ENCODE measurements around the gene SH3GL1.

DNA sequence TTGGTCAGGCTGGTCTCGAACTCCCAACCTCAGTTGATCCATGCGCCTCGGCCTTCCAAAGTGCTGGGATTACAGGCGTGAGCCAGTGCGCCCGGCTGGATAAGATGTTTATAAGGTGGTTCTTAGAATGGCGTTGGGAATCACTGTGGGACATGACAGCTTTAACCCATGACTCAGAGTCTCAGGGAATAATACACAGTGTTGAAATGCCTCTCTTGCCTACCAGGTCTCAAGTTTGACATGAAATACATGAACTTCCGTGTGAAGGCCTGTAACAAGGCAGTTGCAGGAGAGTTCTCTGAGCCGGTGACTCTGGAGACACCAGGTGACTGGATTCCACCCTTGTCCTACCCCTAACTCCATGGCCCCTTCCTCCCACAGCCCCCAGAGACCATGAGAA lies 83.4 kb downstream of the SH3GL1 start:
- TF ChIP-seq, protein P1, sequence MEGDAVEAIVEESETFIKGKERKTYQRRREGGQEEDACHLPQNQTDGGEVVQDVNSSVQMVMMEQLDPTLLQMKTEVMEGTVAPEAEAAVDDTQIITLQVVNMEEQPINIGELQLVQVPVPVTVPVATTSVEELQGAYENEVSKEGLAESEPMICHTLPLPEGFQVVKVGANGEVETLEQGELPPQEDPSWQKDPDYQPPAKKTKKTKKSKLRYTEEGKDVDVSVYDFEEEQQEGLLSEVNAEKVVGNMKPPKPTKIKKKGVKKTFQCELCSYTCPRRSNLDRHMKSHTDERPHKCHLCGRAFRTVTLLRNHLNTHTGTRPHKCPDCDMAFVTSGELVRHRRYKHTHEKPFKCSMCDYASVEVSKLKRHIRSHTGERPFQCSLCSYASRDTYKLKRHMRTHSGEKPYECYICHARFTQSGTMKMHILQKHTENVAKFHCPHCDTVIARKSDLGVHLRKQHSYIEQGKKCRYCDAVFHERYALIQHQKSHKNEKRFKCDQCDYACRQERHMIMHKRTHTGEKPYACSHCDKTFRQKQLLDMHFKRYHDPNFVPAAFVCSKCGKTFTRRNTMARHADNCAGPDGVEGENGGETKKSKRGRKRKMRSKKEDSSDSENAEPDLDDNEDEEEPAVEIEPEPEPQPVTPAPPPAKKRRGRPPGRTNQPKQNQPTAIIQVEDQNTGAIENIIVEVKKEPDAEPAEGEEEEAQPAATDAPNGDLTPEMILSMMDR (IDR thresholded peaks at IDR 0.05 in 8 of 11, conservative IDR thresholded peaks at IDR 0.05 in 3 of 11) = no peak
- no peak for TF ChIP-seq POLR2A (IDR thresholded peaks at IDR 0.05)
- TF ChIP-seq POLR2AphosphoS5 (IDR thresholded peaks at IDR 0.05) = no peak

All from spleen (tissue), 7 donors.